ENCODE data around the gene SPOCK1. TPM values are rescaled to one million over a fixed set of nuclear protein-coding genes. Genes with fewer than 3 reads are reported as not detected.

Gene SPOCK1
- total RNA-seq, 4 donors from 2014 or later, result 1.1 to 6.4 (median 4.2) TPM; not detected in 1

DNA sequence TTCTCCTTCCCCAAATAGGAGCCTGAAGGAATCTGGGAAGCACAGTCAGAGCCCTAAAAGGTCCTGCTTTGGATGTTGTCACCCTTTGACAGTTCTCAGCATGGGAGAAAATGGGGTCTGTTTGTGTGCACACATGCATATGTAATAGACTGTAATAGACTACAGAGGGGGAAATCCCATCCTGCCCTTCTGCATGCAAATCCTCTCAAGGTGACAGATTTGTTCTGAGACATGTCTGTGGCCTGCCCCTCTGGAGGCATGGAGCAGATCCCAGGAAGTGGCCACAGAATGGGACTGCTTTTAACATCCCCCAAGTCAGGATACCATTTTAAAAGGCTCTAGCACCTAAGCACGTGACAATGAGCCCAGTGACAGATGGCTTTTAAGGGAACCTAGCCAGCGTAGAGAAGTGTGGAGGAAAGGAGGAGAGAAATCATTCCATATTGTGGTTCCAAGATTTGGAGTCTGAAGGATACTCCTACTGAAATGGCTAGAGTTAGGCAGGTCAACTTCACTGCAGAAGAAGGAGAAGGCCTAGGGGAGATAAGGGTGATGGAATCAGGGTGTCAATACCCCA lies 483.5 kb downstream of the SPOCK1 start:
- no peak for TF ChIP-seq POLR2A (IDR thresholded peaks at IDR 0.05)
- TF ChIP-seq, protein P1, sequence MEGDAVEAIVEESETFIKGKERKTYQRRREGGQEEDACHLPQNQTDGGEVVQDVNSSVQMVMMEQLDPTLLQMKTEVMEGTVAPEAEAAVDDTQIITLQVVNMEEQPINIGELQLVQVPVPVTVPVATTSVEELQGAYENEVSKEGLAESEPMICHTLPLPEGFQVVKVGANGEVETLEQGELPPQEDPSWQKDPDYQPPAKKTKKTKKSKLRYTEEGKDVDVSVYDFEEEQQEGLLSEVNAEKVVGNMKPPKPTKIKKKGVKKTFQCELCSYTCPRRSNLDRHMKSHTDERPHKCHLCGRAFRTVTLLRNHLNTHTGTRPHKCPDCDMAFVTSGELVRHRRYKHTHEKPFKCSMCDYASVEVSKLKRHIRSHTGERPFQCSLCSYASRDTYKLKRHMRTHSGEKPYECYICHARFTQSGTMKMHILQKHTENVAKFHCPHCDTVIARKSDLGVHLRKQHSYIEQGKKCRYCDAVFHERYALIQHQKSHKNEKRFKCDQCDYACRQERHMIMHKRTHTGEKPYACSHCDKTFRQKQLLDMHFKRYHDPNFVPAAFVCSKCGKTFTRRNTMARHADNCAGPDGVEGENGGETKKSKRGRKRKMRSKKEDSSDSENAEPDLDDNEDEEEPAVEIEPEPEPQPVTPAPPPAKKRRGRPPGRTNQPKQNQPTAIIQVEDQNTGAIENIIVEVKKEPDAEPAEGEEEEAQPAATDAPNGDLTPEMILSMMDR (IDR thresholded peaks at IDR 0.05), result no peak
- Histone ChIP-seq H3K36me3 (no peaks in the 10 kb centered on the region), H3K9me3 (no peaks in the 10 kb centered on the region), H3K27ac (no peak overlapping the region), H3K27me3 (no peaks in the 10 kb centered on the region), H3K4me3 (no peak overlapping the region), H3K4me1 (no peaks in the 10 kb centered on the region)
- DNase-seq, result no peak

DNA sequence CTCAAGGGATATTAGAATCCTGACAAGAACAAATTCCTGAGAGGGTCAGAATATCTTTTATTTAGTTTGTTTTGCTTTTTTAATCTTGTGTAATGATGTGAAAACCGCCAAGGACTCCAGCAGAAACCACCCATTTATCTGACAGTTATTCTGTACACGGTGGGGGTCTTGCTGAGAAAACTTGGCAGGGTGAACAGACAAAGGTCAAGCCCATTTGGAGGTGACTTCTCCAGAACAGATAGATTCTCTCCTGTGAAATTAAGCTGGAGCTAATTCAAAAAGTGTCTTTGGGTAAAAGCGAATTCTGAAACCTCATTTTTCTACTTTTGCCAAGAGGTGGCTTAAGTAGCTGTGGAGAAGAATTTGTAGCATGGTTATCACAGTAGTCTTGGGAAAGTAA lies 484.4 kb downstream of the SPOCK1 start:
- H3K4me3 ChIP-seq, result no peak overlapping the region
- H3K27ac ChIP-seq, result no peak overlapping the region
- no peak for DNase-seq
- TF ChIP-seq POLR2A (IDR thresholded peaks at IDR 0.05), result no peak
- TF ChIP-seq, protein P1 (IDR thresholded peaks at IDR 0.05), result no peak
- no peaks in the 10 kb centered on the region for H3K36me3 ChIP-seq
- no peaks in the 10 kb centered on the region for H3K4me1 ChIP-seq
- H3K9me3 ChIP-seq, result no peaks in the 10 kb centered on the region
- no peaks in the 10 kb centered on the region for H3K27me3 ChIP-seq

DNA sequence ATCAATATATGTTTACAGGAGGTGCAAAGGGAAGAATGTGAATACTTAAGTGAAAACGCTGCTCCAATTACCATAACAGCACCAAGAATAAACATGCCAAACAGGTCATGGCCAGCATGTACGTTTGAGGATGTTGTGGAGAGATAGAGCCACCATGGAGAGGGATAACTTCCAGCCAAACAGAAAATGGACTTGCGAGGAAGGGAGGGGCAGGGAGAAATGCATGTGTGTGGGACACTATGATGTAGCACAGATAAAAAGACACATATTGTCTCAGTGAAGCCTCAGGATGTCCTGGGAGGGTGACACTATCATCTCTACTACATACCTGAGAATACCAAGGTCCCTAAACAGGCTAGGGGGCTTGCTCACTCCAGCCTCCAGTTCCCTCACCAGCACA lies 488.9 kb downstream of the SPOCK1 start:
- Histone ChIP-seq H3K9me3 (no peaks in the 10 kb centered on the region), H3K36me3 (no peaks in the 10 kb centered on the region), H3K4me1 (no peaks in the 10 kb centered on the region), H3K27ac (no peak overlapping the region), H3K4me3 (no peak overlapping the region), H3K27me3 (no peaks in the 10 kb centered on the region)
- no peak for TF ChIP-seq POLR2A (IDR thresholded peaks at IDR 0.05)
- TF ChIP-seq, protein P1 (IDR thresholded peaks at IDR 0.05), result no peak
- no peak for DNase-seq

DNA sequence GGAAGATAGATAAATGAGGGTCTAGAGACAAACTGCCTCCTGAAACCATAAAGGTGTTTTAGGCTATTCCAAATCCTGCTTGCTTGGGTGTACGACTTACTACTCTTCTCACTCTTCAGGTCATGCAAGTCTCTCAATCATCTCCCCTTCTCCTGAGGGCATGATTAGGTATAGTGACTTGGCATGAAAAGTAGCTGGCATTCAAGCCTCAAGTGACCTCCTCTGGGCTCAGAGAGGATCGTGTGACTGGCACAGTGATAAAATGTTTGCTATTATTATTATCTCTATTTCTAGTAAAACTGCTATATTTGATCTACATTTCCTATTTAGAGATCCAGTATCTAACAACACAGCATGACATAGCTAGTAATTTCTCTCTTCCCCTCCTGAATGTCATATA lies 494.8 kb downstream of the SPOCK1 start:
- H3K36me3 ChIP-seq, result no peaks in the 10 kb centered on the region
- no peaks in the 10 kb centered on the region for H3K9me3 ChIP-seq
- no peak for TF ChIP-seq POLR2A (IDR thresholded peaks at IDR 0.05)
- TF ChIP-seq, protein P1 (IDR thresholded peaks at IDR 0.05), result no peak
- H3K27ac ChIP-seq, result no peak overlapping the region
- H3K27me3 ChIP-seq, result no peaks in the 10 kb centered on the region
- no peak overlapping the region for H3K4me3 ChIP-seq
- no peak for DNase-seq
- no peaks in the 10 kb centered on the region for H3K4me1 ChIP-seq

DNA sequence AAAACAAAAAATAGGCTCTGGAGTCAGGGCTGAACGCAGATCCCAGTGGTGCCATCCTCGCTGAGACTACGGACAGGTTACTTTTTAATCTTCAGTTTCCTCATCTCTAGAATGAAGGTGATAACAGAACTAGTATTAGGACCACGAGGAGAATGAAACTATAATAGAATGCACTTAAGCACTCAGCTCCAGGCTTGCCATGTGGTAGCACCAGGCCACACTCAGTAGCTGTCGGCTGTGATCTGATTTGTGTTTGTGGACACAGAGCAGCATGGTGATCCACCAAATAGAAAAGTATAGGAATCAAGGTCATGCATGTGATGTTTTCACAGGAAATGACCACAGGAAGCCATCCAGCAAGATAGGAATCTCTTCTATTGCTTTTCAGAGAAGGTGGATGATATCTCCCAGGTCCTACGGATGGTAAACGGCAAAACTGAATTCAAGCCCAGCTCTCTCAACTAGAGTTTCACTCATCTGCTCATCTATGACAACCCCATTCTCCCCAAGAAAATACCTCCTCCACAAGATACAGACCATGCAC lies 498.0 kb downstream of the SPOCK1 start:
- Histone ChIP-seq H3K4me3 (no peak overlapping the region), H3K27ac (no peak overlapping the region), H3K4me1 (no peaks in the 10 kb centered on the region), H3K36me3 (no peaks in the 10 kb centered on the region), H3K27me3 (no peaks in the 10 kb centered on the region), H3K9me3 (no peaks in the 10 kb centered on the region)
- TF ChIP-seq, protein P1 (IDR thresholded peaks at IDR 0.05), result no peak
- no peak for TF ChIP-seq POLR2A (IDR thresholded peaks at IDR 0.05)
- DNase-seq, result no peak

Measured in Peyer's patch (tissue), 4 donors.